Adipocyte (in vitro differentiated cells): ENCODE measurements around the gene EML2.

ENCODE experiments used
- DNase-seq: peaks from one replicate; pipeline ENCODE4 v3.0.0-alpha.2; 2015; ENCODE audit warnings: low read depth
- H3K27me3 ChIP-seq: replicated peaks from 2 replicates; pipeline ENCODE4 v1.7.0; 2013; ENCODE audit warnings: mild to moderate bottlenecking, low read length, moderate library complexity; ENCODE audit not compliant: control insufficient read depth, insufficient read depth
- H3K36me3 ChIP-seq: 2 replicates; pipeline ENCODE4 v1.7.0; 2013; ENCODE audit warnings: low read length, mild to moderate bottlenecking, moderate library complexity; ENCODE audit not compliant: control insufficient read depth, insufficient read depth, severe bottlenecking
- H3K4me1 ChIP-seq: 2 replicates; pipeline ENCODE4 v1.7.0; 2013; ENCODE audit warnings: mild to moderate bottlenecking, low read length, moderate library complexity; ENCODE audit not compliant: control insufficient read depth, insufficient read depth
- H3K4me3 ChIP-seq: 2 replicates; pipeline ENCODE4 v1.7.0; 2013; ENCODE audit warnings: mild to moderate bottlenecking, low read length, moderate library complexity
- H3K9ac ChIP-seq: 2 replicates; pipeline ENCODE4 v1.7.0; 2013; ENCODE audit warnings: mild to moderate bottlenecking, low read length, moderate library complexity
- H3K9me3 ChIP-seq: 2 replicates; pipeline ENCODE4 v1.7.0; 2013; ENCODE audit warnings: mild to moderate bottlenecking, low read length, moderate library complexity; ENCODE audit not compliant: control insufficient read depth

Gene EML2

GRCh38 chr19:45577111-45577905, 61.9 kb downstream of the EML2 start:
- Histone ChIP-seq H3K9ac (peak overlapping the region; percentile 63), H3K36me3 (no peaks in the 10 kb centered on the region), H3K4me3 (peak overlapping the region; percentile 16), H3K9me3 (no peaks in the 10 kb centered on the region), H3K4me1 (peaks cover 20% of the 10 kb centered on the region), H3K27me3 (no peaks in the 10 kb centered on the region)
- DNase-seq, result peak; percentile 85

- Histone ChIP-seq H3K27me3 (no peaks in the 10 kb centered on the region), H3K4me1 (peaks cover 20% of the 10 kb centered on the region), H3K9me3 (no peaks in the 10 kb centered on the region), H3K4me3 (peak overlapping the region; percentile 16), H3K9ac (peak overlapping the region; percentile 63), H3K36me3 (no peaks in the 10 kb centered on the region)
- no peak for DNase-seq
Measured at GRCh38 chr19:45576682-45577081, 62.5 kb downstream of the EML2 start.

- Histone ChIP-seq H3K4me1 (peaks cover 21% of the 10 kb centered on the region), H3K27me3 (no peaks in the 10 kb centered on the region), H3K9me3 (no peaks in the 10 kb centered on the region), H3K4me3 (no peak overlapping the region), H3K9ac (no peak overlapping the region), H3K36me3 (no peaks in the 10 kb centered on the region)
- DNase-seq, result no peak
Measured at GRCh38 chr19:45575216-45575615, 64.0 kb downstream of the EML2 start.

GRCh38 chr19:45574526-45574925, 64.7 kb downstream of the EML2 start:
- no peak for DNase-seq
- H3K4me1 ChIP-seq, result peaks cover 27% of the 10 kb centered on the region
- H3K36me3 ChIP-seq, result no peaks in the 10 kb centered on the region
- H3K9ac ChIP-seq, result no peak overlapping the region
- H3K4me3 ChIP-seq, result no peak overlapping the region
- no peaks in the 10 kb centered on the region for H3K9me3 ChIP-seq
- H3K27me3 ChIP-seq, result no peaks in the 10 kb centered on the region

- Histone ChIP-seq H3K9me3 (no peaks in the 10 kb centered on the region), H3K27me3 (no peaks in the 10 kb centered on the region), H3K4me1 (peaks cover 23% of the 10 kb centered on the region), H3K36me3 (no peaks in the 10 kb centered on the region), H3K9ac (no peak overlapping the region), H3K4me3 (no peak overlapping the region)
- no peak for DNase-seq
Measured at GRCh38 chr19:45571457-45572220, 67.6 kb downstream of the EML2 start.

- no peaks in the 10 kb centered on the region for H3K9me3 ChIP-seq
- no peaks in the 10 kb centered on the region for H3K36me3 ChIP-seq
- H3K4me1 ChIP-seq, result peaks cover 20% of the 10 kb centered on the region
- no peak overlapping the region for H3K4me3 ChIP-seq
- peak overlapping the region; percentile 31 for H3K9ac ChIP-seq
- H3K27me3 ChIP-seq, result no peaks in the 10 kb centered on the region
- DNase-seq, result peak; percentile 62
Measured at GRCh38 chr19:45569619-45570421, 69.4 kb downstream of the EML2 start.

- peak; percentile 34 for DNase-seq
- no peaks in the 10 kb centered on the region for H3K36me3 ChIP-seq
- peaks cover 20% of the 10 kb centered on the region for H3K4me1 ChIP-seq
- no peak overlapping the region for H3K4me3 ChIP-seq
- no peak overlapping the region for H3K9ac ChIP-seq
- no peaks in the 10 kb centered on the region for H3K27me3 ChIP-seq
- no peaks in the 10 kb centered on the region for H3K9me3 ChIP-seq
Measured at GRCh38 chr19:45568732-45569131, 70.5 kb downstream of the EML2 start.

- no peak for DNase-seq
- Histone ChIP-seq H3K36me3 (no peaks in the 10 kb centered on the region), H3K9ac (no peak overlapping the region), H3K4me1 (peaks cover 25% of the 10 kb centered on the region), H3K27me3 (no peaks in the 10 kb centered on the region), H3K9me3 (no peaks in the 10 kb centered on the region), H3K4me3 (no peak overlapping the region)
Measured at GRCh38 chr19:45567609-45568008, 71.6 kb downstream of the EML2 start.

- no peak for DNase-seq
- no peaks in the 10 kb centered on the region for H3K36me3 ChIP-seq
Measured at GRCh38 chr19:45564131-45564780, 74.9 kb downstream of the EML2 start.

GRCh38 chr19:45560686-45561085, 78.5 kb downstream of the EML2 start:
- DNase-seq, result no peak
- Histone ChIP-seq H3K27me3 (no peaks in the 10 kb centered on the region), H3K9ac (no peak overlapping the region), H3K36me3 (peaks cover 3% of the 10 kb centered on the region), H3K9me3 (no peaks in the 10 kb centered on the region), H3K4me1 (peaks cover 7% of the 10 kb centered on the region), H3K4me3 (no peak overlapping the region)

More at GRCh38 chr19:45564131-45564780, 74.9 kb downstream of the EML2 start:
- H3K9me3 ChIP-seq, result no peaks in the 10 kb centered on the region
- no peak overlapping the region for H3K4me3 ChIP-seq
- H3K27me3 ChIP-seq, result no peaks in the 10 kb centered on the region
- H3K4me1 ChIP-seq, result peaks cover 18% of the 10 kb centered on the region
- no peak overlapping the region for H3K9ac ChIP-seq
